HepG2 (cell line): ENCODE data around the gene CIAO2B. TPM values are rescaled to one million over a fixed set of nuclear protein-coding genes. Genes with fewer than 3 reads are reported as not detected.

Experiments used
- ATAC-seq: fragments of 200-7000 bp; cut with Tn5 transposase; 3 replicates; pipeline ENCODE4 v1.9.1; 2020; ENCODE audit warnings: mild to moderate bottlenecking, moderate library complexity
- BruUV-seq: library from RNA; stranded (reverse); fragments of 400-500 nt; replicated peaks from 2 replicates; lab custom pipeline; 2021; lab: Mats Ljungman, UMichigan
- CTCF ChIA-PET: fragments of 300-600 bp; formaldehyde crosslinking; extraction: SDS; loops from one replicate; lab custom pipeline; 2021; ENCODE audit warnings: low total read pairs, inconsistent platforms, low intra/inter-chr PET ratio; lab: Yijun Ruan, JAX
- POLR2A ChIA-PET: fragments of 350-600 bp; sonication (Branson Sonifier 250); formaldehyde crosslinking; loops from one replicate; lab custom pipeline; 2020; ENCODE audit warnings: antibody characterized with exemption, inconsistent platforms; lab: Yijun Ruan, JAX
- DNase-seq: peaks from one replicate; pipeline ENCODE4 v3.0.0-alpha.2; 2015; ENCODE audit warnings: low spot score
- FAIRE-seq: peaks from 3 replicates; lab custom pipeline; 2011; peaks lifted over from hg19 to GRCh38; lab: Jason Lieb, UNC
- H2AFZ ChIP-seq: one replicate; pipeline ENCODE4 v1.6.1; 2011; ENCODE audit warnings: low read length, inconsistent platforms
- H3K27ac ChIP-seq: fragments of 300-600 bp; 3 replicates; pipeline ENCODE4 v1.8.0; 2011; ENCODE audit warnings: mixed run types, mild to moderate bottlenecking, mixed read lengths, low read length, inconsistent platforms; ENCODE audit not compliant: insufficient read depth; ENCODE audit errors: extremely low read length
- H3K27me3 ChIP-seq, 2 experiments: fragments of 200-600 bp in 1 of 2; 2 replicates in 1 of 2; 3 replicates in 1 of 2; pipeline versions ENCODE4 v1.6.0 to v1.8.0; 2011; ENCODE audit warnings: low read length in 2 of 2, mild to moderate bottlenecking in 2 of 2, moderate library complexity in 2 of 2, inconsistent platforms in 1 of 2; ENCODE audit not compliant: insufficient read depth in 2 of 2, control insufficient read depth in 1 of 2
- H3K36me3 ChIP-seq, 2 experiments: fragments of 200-600 bp in 1 of 2; replicated peaks in 1 of 2; 2 replicates in 1 of 2; 3 replicates in 1 of 2; pipeline versions ENCODE4 v1.5.1 to v1.8.0; 2011; ENCODE audit warnings: low read length in 2 of 2, inconsistent platforms in 1 of 2; ENCODE audit not compliant: insufficient read depth in 2 of 2, control insufficient read depth in 1 of 2
- H3K4me1 ChIP-seq: 2 replicates; pipeline ENCODE4 v1.5.1; 2012; ENCODE audit warnings: low read length, inconsistent platforms; ENCODE audit not compliant: insufficient read depth
- H3K4me2 ChIP-seq: 2 replicates; pipeline ENCODE4 v1.6.0; 2011; ENCODE audit warnings: low read depth, low read length, inconsistent platforms
- H3K4me3 ChIP-seq, 3 experiments: fragments of 200-600 bp in 1 of 3; sonication (generic), shearing (Covaris generic) in 1 of 3; replicated peaks in 1 of 3; 2 replicates each; pipeline ENCODE4 v1.5.1; 2011 to 2016; ENCODE audit warnings: low read length in 3 of 3, inconsistent platforms in 2 of 3, low read depth in 2 of 3, mild to moderate bottlenecking in 2 of 3, control low read depth in 1 of 3, mixed read lengths in 1 of 3; ENCODE audit not compliant: insufficient read depth in 1 of 3
- H3K79me2 ChIP-seq: one replicate; pipeline ENCODE4 v1.6.1; 2011; ENCODE audit warnings: low read length, inconsistent platforms; ENCODE audit not compliant: insufficient read depth
- H3K9ac ChIP-seq: 2 replicates; pipeline ENCODE4 v1.6.0; 2011; ENCODE audit warnings: mild to moderate bottlenecking, low read depth, low read length, inconsistent platforms; ENCODE audit not compliant: insufficient read depth
- H3K9me3 ChIP-seq: 2 replicates; pipeline ENCODE4 v1.5.1; 2012; ENCODE audit warnings: mild to moderate bottlenecking, low read length
- H4K20me1 ChIP-seq: 2 replicates; pipeline ENCODE4 v1.6.0; 2011; ENCODE audit warnings: inconsistent platforms, mild to moderate bottlenecking, low read length, moderate library complexity; ENCODE audit not compliant: insufficient read depth
- CENPT ChIP-seq: sonication (generic); formaldehyde crosslinking; IDR thresholded peaks from 2 replicates; pipeline ENCODE4 v1.8.0; 2022; ENCODE audit warnings: low read depth, mild to moderate bottlenecking, moderate library complexity, missing genetic modification reagents
- HNF4A ChIP-seq: sonication (generic); formaldehyde crosslinking; IDR thresholded peaks from 2 replicates; pipeline ENCODE4 v1.4.0; 2020; ENCODE audit warnings: missing genetic modification reagents
- ISX ChIP-seq: sonication (generic); formaldehyde crosslinking; conservative IDR thresholded peaks from 2 replicates; pipeline ENCODE4 v1.5.0; 2020; ENCODE audit warnings: missing genetic modification reagents
- PHB2 ChIP-seq: fragments of 450-650 bp; IDR thresholded peaks from 2 replicates; pipeline ENCODE4 v1.6.1; 2018; ENCODE audit not compliant: partially characterized antibody
- PHF21A ChIP-seq: sonication (generic); formaldehyde crosslinking; IDR thresholded peaks from 2 replicates; pipeline ENCODE4 v1.5.0; 2020; ENCODE audit warnings: mild to moderate bottlenecking, missing genetic modification reagents
- SP2 ChIP-seq: sonication (generic); formaldehyde crosslinking; IDR thresholded peaks from 2 replicates; pipeline ENCODE4 v1.5.1; 2020; ENCODE audit warnings: mild to moderate bottlenecking, missing genetic modification reagents
- SRSF4 ChIP-seq: fragments of 200-400 bp; formaldehyde crosslinking; IDR thresholded peaks from one replicate; pipeline ENCODE4 v1.6.1; 2018; ENCODE audit warnings: mild to moderate bottlenecking, low read depth, low read length, moderate library complexity; ENCODE audit not compliant: poor library complexity, severe bottlenecking
- SRSF9 ChIP-seq: fragments of 200-400 bp; formaldehyde crosslinking; IDR thresholded peaks from 2 replicates; pipeline ENCODE4 v1.6.1; 2018; ENCODE audit warnings: borderline replicate concordance, mild to moderate bottlenecking, low read depth, low read length; ENCODE audit not compliant: insufficient read depth, poor library complexity, severe bottlenecking
- TRIM22 ChIP-seq: fragments of 450-650 bp; IDR thresholded peaks from 2 replicates; pipeline ENCODE4 v1.6.1; 2017
- ZBTB37 ChIP-seq: sonication (generic); formaldehyde crosslinking; IDR thresholded peaks from 2 replicates; pipeline ENCODE4 v1.4.0; 2020; ENCODE audit warnings: mild to moderate bottlenecking, missing genetic modification reagents
- ZBTB7A ChIP-seq: sonication (generic); formaldehyde crosslinking; IDR thresholded peaks from 2 replicates; pipeline ENCODE4 v1.8.0; 2022; ENCODE audit warnings: mild to moderate bottlenecking, missing genetic modification reagents
- ZC3H13 ChIP-seq: sonication (generic); formaldehyde crosslinking; IDR thresholded peaks from 2 replicates; pipeline ENCODE4 v1.8.1; 2023; ENCODE audit warnings: mild to moderate bottlenecking, missing genetic modification reagents, moderate library complexity
- ZNF264 ChIP-seq: sonication (generic); formaldehyde crosslinking; IDR thresholded peaks from 2 replicates; pipeline ENCODE4 v1.4.0; 2020; ENCODE audit warnings: missing genetic modification reagents
- WGBS: methylation state at CpG from one replicate; pipeline ENCODE4 v1.1.6; 2017; ENCODE audit warnings: low lambda C conversion rate; 5-methylcytosine and 5-hydroxymethylcytosine counted together
- in situ Hi-C: cut with HindIII; loops from 2 replicates; pipeline ENCODE4 v1.10.0; 2017; ENCODE audit warnings: low pct_unique_long_range_greater_than_20kb; ENCODE audit not compliant: extremely low pct_ligation_motif_present
- intact Hi-C: fragments of 100-400 bp; cut with micrococcal nuclease; formaldehyde crosslinking; loops from one replicate; pipeline ENCODE4 v1.10.0; 2022; ENCODE audit not compliant: unreplicated experiment
- polyA plus RNA-seq, 8 experiments: library from polyadenylated mRNA; depleted of rRNA in 3 of 8; stranded (reverse) in 7 of 8; unstranded in 1 of 8; fragments of >200 nt; fragmentation: Illumina TruSeq in 4 of 8; extraction: Trizol in 4 of 8; gene quantifications; 2 replicates each; pipeline versions ENCODE4 v1.2.1 to v1.2.3, GENCODE V29; 2011 to 2016; ENCODE audit warnings: low read depth in 4 of 8, missing spikeins in 1 of 8, mixed read lengths in 1 of 8; ENCODE audit not compliant: insufficient read depth in 1 of 8
- total RNA-seq, 5 experiments: library from RNA; depleted of rRNA; stranded (reverse); fragments of >200 nt; fragmentation: Illumina TruSeq; extraction: Trizol; gene quantifications; 2 replicates each; pipeline ENCODE4 v1.2.3, GENCODE V29; 2016; ENCODE audit warnings: low read depth in 1 of 5
- TF ChIP-seq, protein P1 (sequence below): sonication (generic); formaldehyde crosslinking; IDR thresholded peaks from 2 replicates; pipeline ENCODE4 v1.5.1; 2020; ENCODE audit warnings: mild to moderate bottlenecking, missing genetic modification reagents, borderline replicate concordance

CIAO2B gene
- total and polyA plus RNA-seq, 2 of the 13 experiments (the other 11 are each of a cell fraction or from before 2014, with no cell fraction given), result 157 to 293 TPM

GRCh38 chr16:66983033-66983432 lies 48.8 kb upstream of the CIAO2B start:
- FAIRE-seq (no peak), DNase-seq (no peak), ATAC-seq (no peak)
- H2AFZ ChIP-seq, result no peak overlapping the region
- H3K4me3 ChIP-seq, result no peak overlapping the region
- TF ChIP-seq HNF4A (CRISPR knock-in tag) (no peak), ZBTB37 (CRISPR knock-in tag) (no peak), SRSF9 (no peak), ZC3H13 (CRISPR knock-in tag) (no peak), PHF21A (CRISPR knock-in tag) (no peak), CENPT (CRISPR knock-in tag) (no peak), ZNF264 (CRISPR knock-in tag) (no peak), ISX (CRISPR knock-in tag) (no peak), PHB2 (no peak), ZBTB7A (CRISPR knock-in tag) (no peak), TRIM22 (no peak), SP2 (CRISPR knock-in tag) (no peak), SRSF4 (no peak)
- TF ChIP-seq, protein P1, sequence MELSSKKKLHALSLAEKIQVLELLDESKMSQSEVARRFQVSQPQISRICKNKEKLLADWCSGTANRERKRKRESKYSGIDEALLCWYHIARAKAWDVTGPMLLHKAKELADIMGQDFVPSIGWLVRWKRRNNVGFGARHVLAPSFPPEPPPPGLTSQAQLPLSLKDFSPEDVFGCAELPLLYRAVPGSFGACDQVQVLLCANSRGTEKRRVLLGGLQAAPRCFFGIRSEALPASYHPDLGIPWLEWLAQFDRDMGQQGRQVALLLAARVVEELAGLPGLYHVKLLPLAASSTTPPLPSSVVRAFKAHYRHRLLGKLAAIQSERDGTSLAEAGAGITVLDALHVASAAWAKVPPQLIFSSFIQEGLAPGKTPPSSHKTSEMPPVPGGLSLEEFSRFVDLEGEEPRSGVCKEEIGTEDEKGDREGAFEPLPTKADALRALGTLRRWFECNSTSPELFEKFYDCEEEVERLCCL (CRISPR knock-in tag), result no peak
- H3K79me2 ChIP-seq, result no peaks in the 10 kb centered on the region
- peaks cover 4 to 7% of the 10 kb centered on the region in 2 experiments; a peak in 3 of 5 replicates for H3K27me3 ChIP-seq
- H3K4me1 ChIP-seq, result peaks cover 25% of the 10 kb centered on the region
- BruUV-seq, result no TSS peak
- CTCF ChIA-PET, result no interaction called here
- in situ Hi-C loops (no loop called here), intact Hi-C loops (no loop called here)
- H3K36me3 ChIP-seq, result no peaks in the 10 kb centered on the region
- H3K9ac ChIP-seq, result no peak overlapping the region
- no peak overlapping the region for H3K4me2 ChIP-seq
- POLR2A ChIA-PET, result no interaction called here
- no peaks in the 10 kb centered on the region for H4K20me1 ChIP-seq
- H3K27ac ChIP-seq, result no peak overlapping the region
- H3K9me3 ChIP-seq, result no peaks in the 10 kb centered on the region
- 52% methylated on average over 9 of the region's 9 CpGs for WGBS
